ENCODE measurements around the gene OPCML. TPM values are rescaled to one million over a fixed set of nuclear protein-coding genes. Genes with fewer than 3 reads are reported as not detected.

The OPCML gene
- polyA plus RNA-seq, 1 donor from 2014 or later = 11.6 TPM

- H3K9me3 ChIP-seq (ENCODE audit: low read length) = no peaks in the 10 kb centered on the region
Observed at GRCh38 chr11:133023232-133023631, 509.1 kb downstream of the OPCML start.

DNA sequence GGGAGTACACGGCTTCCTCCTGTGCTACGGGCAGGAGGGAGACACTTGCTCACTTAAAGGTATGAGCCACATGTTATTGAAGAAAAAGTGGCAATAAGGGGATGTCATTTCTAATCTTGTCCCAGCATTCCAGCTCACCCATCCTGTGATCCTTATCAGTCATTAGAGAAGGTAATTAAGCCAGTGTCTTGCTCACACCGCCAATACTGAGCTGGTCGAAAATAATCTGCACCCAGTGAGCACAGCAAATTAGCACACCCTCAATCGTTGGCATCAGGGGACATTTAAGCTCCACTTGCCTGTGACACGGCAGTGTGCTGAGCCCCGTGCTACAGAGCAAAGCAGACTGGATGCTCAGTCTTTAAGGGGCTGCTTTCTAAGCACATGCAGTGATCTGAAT is 510.7 kb downstream of the OPCML start:
- no peaks in the 10 kb centered on the region for H3F3A ChIP-seq (ENCODE audit: insufficient read depth, low read length, poor library complexity, severe bottlenecking)
- H3K36me3 ChIP-seq (ENCODE audit: insufficient read depth, low read length) = no peaks in the 10 kb centered on the region
- H3K9ac ChIP-seq (ENCODE audit: low read length) = no peak overlapping the region
- no peaks in the 10 kb centered on the region for H3K9me2 ChIP-seq (ENCODE audit: insufficient read depth, low read length)
- H3K79me2 ChIP-seq (replicated peaks; ENCODE audit: insufficient read depth, low read length) = no peaks in the 10 kb centered on the region
- TF ChIP-seq, protein P1, sequence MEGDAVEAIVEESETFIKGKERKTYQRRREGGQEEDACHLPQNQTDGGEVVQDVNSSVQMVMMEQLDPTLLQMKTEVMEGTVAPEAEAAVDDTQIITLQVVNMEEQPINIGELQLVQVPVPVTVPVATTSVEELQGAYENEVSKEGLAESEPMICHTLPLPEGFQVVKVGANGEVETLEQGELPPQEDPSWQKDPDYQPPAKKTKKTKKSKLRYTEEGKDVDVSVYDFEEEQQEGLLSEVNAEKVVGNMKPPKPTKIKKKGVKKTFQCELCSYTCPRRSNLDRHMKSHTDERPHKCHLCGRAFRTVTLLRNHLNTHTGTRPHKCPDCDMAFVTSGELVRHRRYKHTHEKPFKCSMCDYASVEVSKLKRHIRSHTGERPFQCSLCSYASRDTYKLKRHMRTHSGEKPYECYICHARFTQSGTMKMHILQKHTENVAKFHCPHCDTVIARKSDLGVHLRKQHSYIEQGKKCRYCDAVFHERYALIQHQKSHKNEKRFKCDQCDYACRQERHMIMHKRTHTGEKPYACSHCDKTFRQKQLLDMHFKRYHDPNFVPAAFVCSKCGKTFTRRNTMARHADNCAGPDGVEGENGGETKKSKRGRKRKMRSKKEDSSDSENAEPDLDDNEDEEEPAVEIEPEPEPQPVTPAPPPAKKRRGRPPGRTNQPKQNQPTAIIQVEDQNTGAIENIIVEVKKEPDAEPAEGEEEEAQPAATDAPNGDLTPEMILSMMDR (IDR thresholded peaks at IDR 0.05; ENCODE audit: poor library complexity, severe bottlenecking) = no peak
- TF ChIP-seq SMC3 (conservative IDR thresholded peaks at IDR 0.05; ENCODE audit: poor library complexity) (no peak), TAF1 (IDR thresholded peaks at IDR 0.05; ENCODE audit: low read depth) (no peak), MXI1 (conservative IDR thresholded peaks at IDR 0.05; ENCODE audit: poor library complexity, severe bottlenecking) (no peak), POLR2AphosphoS5 (IDR thresholded peaks at IDR 0.05) (no peak), RAD21 (conservative IDR thresholded peaks at IDR 0.05) (no peak), EP300 (conservative IDR thresholded peaks at IDR 0.05; ENCODE audit: poor library complexity, severe bottlenecking) (no peak), EZH2 (IDR thresholded peaks at IDR 0.05; ENCODE audit: borderline replicate concordance, insufficient read depth, low read length, poor library complexity, severe bottlenecking) (no peak)
- TF ChIP-seq, protein P2, sequence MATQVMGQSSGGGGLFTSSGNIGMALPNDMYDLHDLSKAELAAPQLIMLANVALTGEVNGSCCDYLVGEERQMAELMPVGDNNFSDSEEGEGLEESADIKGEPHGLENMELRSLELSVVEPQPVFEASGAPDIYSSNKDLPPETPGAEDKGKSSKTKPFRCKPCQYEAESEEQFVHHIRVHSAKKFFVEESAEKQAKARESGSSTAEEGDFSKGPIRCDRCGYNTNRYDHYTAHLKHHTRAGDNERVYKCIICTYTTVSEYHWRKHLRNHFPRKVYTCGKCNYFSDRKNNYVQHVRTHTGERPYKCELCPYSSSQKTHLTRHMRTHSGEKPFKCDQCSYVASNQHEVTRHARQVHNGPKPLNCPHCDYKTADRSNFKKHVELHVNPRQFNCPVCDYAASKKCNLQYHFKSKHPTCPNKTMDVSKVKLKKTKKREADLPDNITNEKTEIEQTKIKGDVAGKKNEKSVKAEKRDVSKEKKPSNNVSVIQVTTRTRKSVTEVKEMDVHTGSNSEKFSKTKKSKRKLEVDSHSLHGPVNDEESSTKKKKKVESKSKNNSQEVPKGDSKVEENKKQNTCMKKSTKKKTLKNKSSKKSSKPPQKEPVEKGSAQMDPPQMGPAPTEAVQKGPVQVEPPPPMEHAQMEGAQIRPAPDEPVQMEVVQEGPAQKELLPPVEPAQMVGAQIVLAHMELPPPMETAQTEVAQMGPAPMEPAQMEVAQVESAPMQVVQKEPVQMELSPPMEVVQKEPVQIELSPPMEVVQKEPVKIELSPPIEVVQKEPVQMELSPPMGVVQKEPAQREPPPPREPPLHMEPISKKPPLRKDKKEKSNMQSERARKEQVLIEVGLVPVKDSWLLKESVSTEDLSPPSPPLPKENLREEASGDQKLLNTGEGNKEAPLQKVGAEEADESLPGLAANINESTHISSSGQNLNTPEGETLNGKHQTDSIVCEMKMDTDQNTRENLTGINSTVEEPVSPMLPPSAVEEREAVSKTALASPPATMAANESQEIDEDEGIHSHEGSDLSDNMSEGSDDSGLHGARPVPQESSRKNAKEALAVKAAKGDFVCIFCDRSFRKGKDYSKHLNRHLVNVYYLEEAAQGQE (IDR thresholded peaks at IDR 0.05; ENCODE audit: borderline replicate concordance) = no peak
- H3K27ac ChIP-seq (ENCODE audit: low read length) = no peak overlapping the region
- H3K4me2 ChIP-seq (ENCODE audit: low read length) = no peak overlapping the region
- no peaks in the 10 kb centered on the region for H3K27me3 ChIP-seq (ENCODE audit: insufficient read depth, low read depth, low read length)
- H4K20me1 ChIP-seq (ENCODE audit: insufficient read depth) = no peaks in the 10 kb centered on the region
- H3K4me3 ChIP-seq (ENCODE audit: low read length) = no peak overlapping the region
- H2AFZ ChIP-seq (ENCODE audit: low read depth, low read length) = no peak overlapping the region
- H3K9me3 ChIP-seq (ENCODE audit: low read length) = no peaks in the 10 kb centered on the region

More at GRCh38 chr11:133023232-133023631, 509.1 kb downstream of the OPCML start:
- TF ChIP-seq MXI1 (conservative IDR thresholded peaks at IDR 0.05; ENCODE audit: poor library complexity, severe bottlenecking) = no peak
- no peak overlapping the region for H3K9ac ChIP-seq (ENCODE audit: low read length)
- no peaks in the 10 kb centered on the region for H4K20me1 ChIP-seq (ENCODE audit: insufficient read depth)
- H2AFZ ChIP-seq (ENCODE audit: low read depth, low read length) = no peak overlapping the region
- H3K4me3 ChIP-seq (ENCODE audit: low read length) = no peak overlapping the region
- H3K4me2 ChIP-seq (ENCODE audit: low read length) = no peak overlapping the region
- no peaks in the 10 kb centered on the region for H3K79me2 ChIP-seq (replicated peaks; ENCODE audit: insufficient read depth, low read length)
- H3K27ac ChIP-seq (ENCODE audit: low read length) = no peak overlapping the region
- H3K9me2 ChIP-seq (ENCODE audit: insufficient read depth, low read length) = no peaks in the 10 kb centered on the region
- no peaks in the 10 kb centered on the region for H3K27me3 ChIP-seq (ENCODE audit: insufficient read depth, low read depth, low read length)
- no peaks in the 10 kb centered on the region for H3K36me3 ChIP-seq (ENCODE audit: insufficient read depth, low read length)
- no peaks in the 10 kb centered on the region for H3F3A ChIP-seq (ENCODE audit: insufficient read depth, low read length, poor library complexity, severe bottlenecking)

GRCh38 chr11:133020372-133020714 is 512.0 kb downstream of the OPCML start:
- no peaks in the 10 kb centered on the region for H3K27me3 ChIP-seq (ENCODE audit: insufficient read depth, low read depth, low read length)
- no peaks in the 10 kb centered on the region for H3K9me2 ChIP-seq (ENCODE audit: insufficient read depth, low read length)
- no peaks in the 10 kb centered on the region for H3K79me2 ChIP-seq (replicated peaks; ENCODE audit: insufficient read depth, low read length)
- no peak overlapping the region for H3K4me2 ChIP-seq (ENCODE audit: low read length)
- H3K4me3 ChIP-seq (ENCODE audit: low read length) = no peak overlapping the region
- no peaks in the 10 kb centered on the region for H4K20me1 ChIP-seq (ENCODE audit: insufficient read depth)
- H3K36me3 ChIP-seq (ENCODE audit: insufficient read depth, low read length) = no peaks in the 10 kb centered on the region
- no peak for TF ChIP-seq EP300 (conservative IDR thresholded peaks at IDR 0.05; ENCODE audit: poor library complexity, severe bottlenecking)
- TF ChIP-seq, protein P2 (IDR thresholded peaks at IDR 0.05; ENCODE audit: borderline replicate concordance) = no peak
- no peak for TF ChIP-seq RAD21 (conservative IDR thresholded peaks at IDR 0.05)
- TF ChIP-seq, protein P1 (IDR thresholded peaks at IDR 0.05; ENCODE audit: poor library complexity, severe bottlenecking) = no peak
- no peak for TF ChIP-seq POLR2AphosphoS5 (IDR thresholded peaks at IDR 0.05)
- no peak for TF ChIP-seq TAF1 (IDR thresholded peaks at IDR 0.05; ENCODE audit: low read depth)
- TF ChIP-seq EZH2 (IDR thresholded peaks at IDR 0.05; ENCODE audit: borderline replicate concordance, insufficient read depth, low read length, poor library complexity, severe bottlenecking) = no peak
- no peak for TF ChIP-seq MXI1 (conservative IDR thresholded peaks at IDR 0.05; ENCODE audit: poor library complexity, severe bottlenecking)
- no peak overlapping the region for H2AFZ ChIP-seq (ENCODE audit: low read depth, low read length)
- no peak overlapping the region for H3K9ac ChIP-seq (ENCODE audit: low read length)
- H3F3A ChIP-seq (ENCODE audit: insufficient read depth, low read length, poor library complexity, severe bottlenecking) = no peaks in the 10 kb centered on the region
- H3K9me3 ChIP-seq (ENCODE audit: low read length) = no peaks in the 10 kb centered on the region
- no peak overlapping the region for H3K27ac ChIP-seq (ENCODE audit: low read length)
